GM21717 (cell line): Measurements from ENCODE around the gene DNAH3.
"Not testable (repeated sequence)": the region's sequence is repeated elsewhere in the genome, so short reads cannot be mapped to it uniquely, and the experiment has no call there.

ENCODE experiments used
- ATAC-seq: cut with Tn5 transposase; IDR thresholded peaks from one replicate; pipeline ENCODE4 v1.9.1; 2021; ENCODE audit warnings: mild to moderate bottlenecking, moderate library complexity; ENCODE audit not compliant: unreplicated experiment

The DNAH3 gene

GRCh38 chr16:21150375-21151001 lies at the start of gene DNAH3:
Gene DNAH3, minus strand, starts transcription at chr16:21150846. Its CDS starts 527 bp downstream, at chr16:21150319.
- ATAC-seq = no peak

- ATAC-seq = no peak
Measured at GRCh38 chr16:21199607-21200218, 49.1 kb upstream of the DNAH3 start.

GRCh38 chr16:21197621-21198020 lies 47.0 kb upstream of the DNAH3 start:
- no peak for ATAC-seq

DNA sequence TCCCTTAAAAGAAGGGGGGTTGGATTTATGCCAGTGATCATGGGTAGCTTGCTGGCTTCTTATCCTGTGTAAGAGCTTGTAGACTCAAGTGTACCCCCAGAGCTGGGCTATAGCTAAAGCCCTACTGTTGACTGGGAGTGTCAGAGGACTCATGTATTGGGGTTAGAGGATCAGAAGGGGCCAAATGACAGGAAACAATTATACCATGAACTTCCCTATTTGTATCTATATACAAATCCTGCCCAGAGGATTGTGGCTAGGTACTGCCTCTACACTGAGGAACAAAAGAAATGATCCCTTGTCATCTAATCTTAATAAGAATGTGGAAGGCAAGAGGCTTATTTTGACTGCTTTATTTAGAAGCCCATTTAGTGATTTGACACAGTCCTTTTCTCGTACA lies 46.5 kb upstream of the DNAH3 start:
- no peak for ATAC-seq

- ATAC-seq = not testable (repeated sequence)
Measured at GRCh38 chr16:21195330-21195729, 44.7 kb upstream of the DNAH3 start.

GRCh38 chr16:21194771-21195301 lies 44.2 kb upstream of the DNAH3 start:
- ATAC-seq = no peak

- no peak for ATAC-seq
Measured at GRCh38 chr16:21192991-21193390, 42.3 kb upstream of the DNAH3 start.

DNA sequence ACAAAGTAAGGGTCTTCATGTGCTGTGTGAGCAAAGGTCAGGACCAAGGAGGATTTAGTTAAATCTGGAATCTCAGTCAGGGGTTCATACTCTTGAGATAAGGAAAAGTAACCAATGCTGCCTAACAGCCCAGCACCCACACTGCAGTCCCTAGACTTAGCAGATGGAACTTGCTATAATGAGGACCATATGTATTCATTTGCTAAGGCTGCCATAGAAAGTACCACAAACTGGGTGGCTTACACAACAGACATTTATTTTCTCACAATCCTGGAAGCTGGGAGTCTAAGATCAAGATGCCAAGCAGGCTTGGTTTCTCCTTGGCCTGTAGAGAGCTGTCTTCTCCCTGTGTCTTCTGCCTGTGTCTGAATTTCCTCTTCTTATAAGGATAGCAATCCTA lies 40.0 kb upstream of the DNAH3 start:
- ATAC-seq = no peak

DNA sequence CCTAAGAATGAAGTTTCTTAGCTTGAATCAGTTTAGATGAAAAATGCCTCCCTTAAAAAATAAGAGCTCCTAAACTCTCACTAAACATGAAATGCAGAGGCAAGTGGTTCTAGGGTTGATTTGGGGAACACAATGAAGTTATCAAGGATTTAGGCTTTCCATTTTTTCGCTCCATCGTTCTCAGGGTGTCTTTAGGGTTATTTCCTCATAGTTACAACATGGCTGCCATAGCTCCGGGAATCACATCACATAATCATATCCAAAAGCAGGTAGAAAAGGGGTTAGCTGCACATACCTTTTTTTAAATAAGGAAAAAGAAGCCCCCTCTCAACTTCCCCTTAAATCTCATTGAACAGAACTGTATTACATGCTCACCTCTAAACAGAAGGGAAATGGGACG lies 39.4 kb upstream of the DNAH3 start:
- no peak for ATAC-seq

DNA sequence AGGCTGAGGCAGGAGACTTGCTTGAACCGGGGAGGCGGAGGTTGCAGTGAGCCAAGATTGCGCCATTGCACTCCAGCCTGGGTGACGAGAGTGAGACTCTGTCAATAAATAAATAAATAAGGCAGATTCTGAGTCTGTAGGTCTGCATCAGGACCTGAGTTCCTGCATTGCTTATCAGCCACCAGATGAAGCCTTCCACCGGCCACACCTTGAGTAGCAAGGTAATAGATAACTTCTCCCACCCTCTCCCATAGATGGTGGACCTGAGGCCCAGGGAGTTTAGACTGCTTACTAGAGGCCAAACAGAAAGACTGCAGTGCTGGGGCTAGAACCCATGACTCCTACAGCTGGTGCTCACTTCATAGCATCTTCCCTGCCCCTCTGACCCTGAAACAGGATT lies 38.7 kb upstream of the DNAH3 start:
- ATAC-seq = no peak

GRCh38 chr16:21186326-21186691 lies 35.7 kb upstream of the DNAH3 start:
- ATAC-seq = no peak

- ATAC-seq = no peak
Measured at GRCh38 chr16:21185659-21186325, 35.1 kb upstream of the DNAH3 start.

GRCh38 chr16:21184834-21185233 lies 34.2 kb upstream of the DNAH3 start:
- no peak for ATAC-seq

- no peak for ATAC-seq
Measured at GRCh38 chr16:21183995-21184394, 33.3 kb upstream of the DNAH3 start.

GRCh38 chr16:21179983-21180365 lies 29.3 kb upstream of the DNAH3 start:
- no peak for ATAC-seq

DNA sequence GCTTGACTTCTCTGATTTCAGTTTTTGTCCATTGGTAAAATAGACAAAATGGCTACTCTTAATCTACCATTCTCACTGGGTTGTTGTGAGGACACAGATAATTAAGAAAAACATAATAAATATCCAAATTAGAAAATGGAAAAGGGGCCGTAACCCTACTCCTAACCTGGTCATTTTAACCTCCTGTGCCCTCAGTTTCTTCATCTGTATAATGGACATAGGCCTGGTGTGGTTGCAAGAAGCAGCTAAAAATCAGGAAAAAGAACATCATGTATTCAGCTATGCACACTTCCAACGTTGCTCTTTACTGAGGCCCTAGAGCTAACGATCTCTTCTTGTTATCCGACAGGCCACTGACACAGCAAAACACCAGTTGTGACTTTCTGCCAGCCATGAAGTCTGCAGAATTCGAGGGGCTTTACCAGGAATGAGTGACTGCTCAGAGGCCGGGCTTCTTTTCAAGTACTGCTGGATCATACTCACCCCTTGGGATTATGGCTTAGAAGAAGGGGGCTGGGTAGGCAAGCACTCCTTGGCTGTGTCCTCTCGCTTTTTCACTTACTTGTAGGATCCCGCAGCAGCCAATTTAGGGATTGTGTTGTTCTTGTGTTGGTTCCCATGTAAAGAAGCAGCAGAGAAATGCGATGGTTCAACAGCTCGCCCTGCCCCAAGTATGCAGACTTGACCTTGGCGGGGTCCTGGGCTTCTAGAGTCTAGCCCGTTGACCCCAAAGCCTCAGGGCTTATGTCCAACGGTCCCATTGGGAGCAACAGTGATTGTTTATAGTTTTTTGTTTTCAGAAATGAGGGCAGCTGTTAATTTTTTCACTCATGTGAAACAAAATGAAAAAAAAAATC lies 28.7 kb upstream of the DNAH3 start:
- no peak for ATAC-seq

DNA sequence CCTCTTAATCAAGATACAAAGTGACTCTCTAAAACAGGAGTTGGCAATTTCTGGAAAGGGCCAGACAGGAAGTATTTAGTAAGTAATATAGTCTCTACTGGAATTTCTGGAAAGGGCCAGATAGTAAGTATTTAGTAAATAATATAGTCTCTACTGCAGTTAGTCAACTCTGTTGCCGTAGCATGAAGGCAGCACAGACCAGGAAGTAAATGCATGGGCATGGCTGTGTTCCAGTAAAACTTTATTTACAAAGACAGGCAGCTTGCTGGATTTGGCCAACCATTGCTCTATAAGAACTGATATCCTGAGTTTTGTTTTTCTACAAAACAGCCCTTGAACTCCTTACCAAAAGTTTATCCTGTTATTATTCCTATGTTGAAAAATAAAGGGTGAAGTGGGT lies 24.8 kb upstream of the DNAH3 start:
- no peak for ATAC-seq

DNA sequence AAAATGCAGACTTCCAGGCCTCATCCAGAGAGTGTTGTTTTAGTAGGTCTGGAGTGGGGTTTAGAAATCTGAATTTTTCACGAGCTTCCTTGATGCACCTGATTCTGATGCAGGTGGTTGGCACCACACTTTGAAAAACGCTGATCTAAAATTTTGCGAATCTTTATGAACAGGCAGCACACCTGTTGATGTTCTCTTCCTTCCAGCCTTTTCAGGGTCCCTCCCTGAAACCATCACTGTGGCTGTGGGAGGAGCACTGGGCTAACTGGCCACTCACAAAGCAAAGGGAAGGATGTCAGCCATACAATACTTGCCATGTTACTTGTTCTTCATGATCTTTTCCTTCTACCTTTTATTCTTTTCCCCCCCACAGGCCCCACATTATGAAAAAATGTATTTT lies 22.0 kb upstream of the DNAH3 start:
- ATAC-seq = no peak

GRCh38 chr16:21170116-21170515 lies 19.5 kb upstream of the DNAH3 start:
- not testable (repeated sequence) for ATAC-seq

DNA sequence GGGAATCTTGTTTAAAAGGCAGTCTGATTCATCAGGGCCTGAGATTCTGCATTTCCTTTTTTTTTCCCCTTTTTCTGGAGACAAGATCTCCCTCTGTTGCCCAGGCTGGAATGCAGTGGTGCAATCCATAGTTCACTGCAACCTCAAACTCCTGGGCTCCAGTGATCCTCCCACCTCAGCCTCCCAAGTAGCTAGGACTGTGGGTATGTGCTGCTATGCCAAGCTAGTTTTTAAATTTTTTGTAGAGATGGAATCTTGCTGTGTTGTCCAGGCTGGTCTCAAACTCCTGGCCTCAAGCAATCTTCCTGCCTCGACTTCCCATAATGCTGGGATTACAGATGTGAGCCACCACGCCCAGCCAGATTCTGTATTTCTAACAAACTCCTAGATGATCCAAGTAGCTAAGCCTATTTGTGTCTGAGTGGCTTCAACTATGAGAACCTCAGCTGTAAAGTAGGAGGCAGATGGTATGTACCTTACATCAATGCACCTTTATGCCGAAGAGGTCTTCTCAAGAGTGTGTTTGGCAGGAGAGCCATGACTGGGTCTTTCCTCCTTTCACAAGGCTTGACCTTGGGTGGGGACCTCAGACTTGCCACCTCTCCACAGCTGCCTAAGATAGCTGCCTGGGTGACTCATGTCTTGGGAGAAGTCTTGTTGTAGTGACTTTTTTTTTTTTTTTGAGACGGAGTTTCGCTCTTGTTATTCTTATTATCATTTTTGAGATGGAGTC lies 18.8 kb upstream of the DNAH3 start:
- ATAC-seq = no peak
